Hepatocyte (in vitro differentiated cells): ENCODE measurements around the gene NAT14.
A peak's percentile ranks its signal among the peaks of the same experiment; 100 is the strongest.

Source experiments
- EZH2phosphoT487 ChIP-seq: fragments of 200-600 bp; sonication (generic); IDR thresholded peaks from one replicate; pipeline ENCODE4 v1.6.1; 2018; ENCODE audit warnings: antibody characterized with exemption, mild to moderate bottlenecking, low read depth, moderate library complexity; ENCODE audit not compliant: unreplicated experiment, severe bottlenecking
- TF ChIP-seq, protein P1 (sequence below): fragments of 200-600 bp; sonication (generic); IDR thresholded peaks from 2 replicates; pipeline ENCODE4 v1.5.1; 2016; ENCODE audit warnings: antibody characterized with exemption, mild to moderate bottlenecking; ENCODE audit not compliant: poor library complexity

DNA sequence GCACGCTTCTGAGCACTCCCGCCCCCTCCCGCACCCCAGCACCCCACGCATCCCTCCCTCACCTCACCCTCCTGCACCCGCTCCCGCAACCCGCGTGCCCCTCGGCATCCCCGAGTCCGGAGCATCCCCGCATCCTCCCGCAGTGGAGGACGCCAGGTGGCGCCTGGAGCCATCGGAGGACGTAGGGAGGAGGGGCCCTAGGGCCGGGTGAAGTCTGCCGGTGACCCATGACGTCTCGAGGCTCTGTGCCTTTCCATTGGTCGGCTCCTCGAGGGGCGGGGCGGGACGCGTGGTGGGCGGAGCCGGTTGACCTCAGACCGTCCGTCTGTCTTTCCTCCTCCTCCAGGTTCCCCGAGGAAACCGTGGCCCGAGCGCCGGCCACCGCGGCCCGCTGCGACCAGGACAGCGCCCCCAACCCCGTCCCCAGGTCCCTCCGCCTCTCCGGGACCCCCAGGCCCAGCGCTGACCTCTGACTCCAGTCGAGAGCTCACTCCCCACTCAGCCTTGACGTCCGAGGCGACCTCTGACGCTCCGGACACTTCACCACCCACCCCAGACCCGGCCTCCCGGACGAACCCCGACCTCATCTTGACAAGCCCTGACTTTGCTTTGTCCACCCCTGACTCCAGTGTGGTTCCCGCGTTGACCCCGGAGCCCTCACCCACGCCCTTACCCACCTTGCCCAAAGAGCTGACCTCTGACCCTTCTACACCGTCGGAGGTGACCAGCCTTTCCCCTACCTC is 32.1 kb downstream of the NAT14 start:
- TF ChIP-seq, protein P1, sequence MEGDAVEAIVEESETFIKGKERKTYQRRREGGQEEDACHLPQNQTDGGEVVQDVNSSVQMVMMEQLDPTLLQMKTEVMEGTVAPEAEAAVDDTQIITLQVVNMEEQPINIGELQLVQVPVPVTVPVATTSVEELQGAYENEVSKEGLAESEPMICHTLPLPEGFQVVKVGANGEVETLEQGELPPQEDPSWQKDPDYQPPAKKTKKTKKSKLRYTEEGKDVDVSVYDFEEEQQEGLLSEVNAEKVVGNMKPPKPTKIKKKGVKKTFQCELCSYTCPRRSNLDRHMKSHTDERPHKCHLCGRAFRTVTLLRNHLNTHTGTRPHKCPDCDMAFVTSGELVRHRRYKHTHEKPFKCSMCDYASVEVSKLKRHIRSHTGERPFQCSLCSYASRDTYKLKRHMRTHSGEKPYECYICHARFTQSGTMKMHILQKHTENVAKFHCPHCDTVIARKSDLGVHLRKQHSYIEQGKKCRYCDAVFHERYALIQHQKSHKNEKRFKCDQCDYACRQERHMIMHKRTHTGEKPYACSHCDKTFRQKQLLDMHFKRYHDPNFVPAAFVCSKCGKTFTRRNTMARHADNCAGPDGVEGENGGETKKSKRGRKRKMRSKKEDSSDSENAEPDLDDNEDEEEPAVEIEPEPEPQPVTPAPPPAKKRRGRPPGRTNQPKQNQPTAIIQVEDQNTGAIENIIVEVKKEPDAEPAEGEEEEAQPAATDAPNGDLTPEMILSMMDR: peak; percentile 94
- TF ChIP-seq EZH2phosphoT487: no peak
